HG02840 (cell line): ENCODE data around the gene TMEFF2.
A peak's percentile ranks its signal among the peaks of the same experiment; 100 is the strongest.
"Not testable (repeated sequence)": the region's sequence is repeated elsewhere in the genome, so short reads cannot be mapped to it uniquely, and the experiment has no call there.

Experiments used
- ATAC-seq: cut with Tn5 transposase; IDR thresholded peaks from one replicate; pipeline ENCODE4 v1.9.1; 2021; ENCODE audit warnings: mild to moderate bottlenecking, moderate library complexity, moderate number of reproducible peaks; ENCODE audit not compliant: unreplicated experiment, low FRiP score

TMEFF2 gene

DNA sequence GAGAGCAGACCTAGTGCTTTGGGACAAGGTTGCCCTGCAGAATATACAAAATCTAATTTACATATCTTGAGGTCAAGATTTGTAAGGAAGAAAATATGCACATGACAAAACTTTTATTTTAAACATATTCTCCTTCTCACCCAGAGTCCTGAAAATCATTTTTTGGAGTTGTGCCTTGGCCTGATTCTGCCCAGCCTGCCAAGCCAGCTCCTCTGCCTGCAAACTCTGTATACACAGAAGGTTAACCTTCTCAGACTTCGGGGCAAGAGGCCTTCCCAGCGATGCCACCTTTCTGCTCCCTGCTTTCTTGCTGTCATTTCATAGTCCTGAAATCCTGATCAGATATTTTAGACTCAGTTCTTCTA lies 252.0 kb downstream of the TMEFF2 start:
- no peak for ATAC-seq

DNA sequence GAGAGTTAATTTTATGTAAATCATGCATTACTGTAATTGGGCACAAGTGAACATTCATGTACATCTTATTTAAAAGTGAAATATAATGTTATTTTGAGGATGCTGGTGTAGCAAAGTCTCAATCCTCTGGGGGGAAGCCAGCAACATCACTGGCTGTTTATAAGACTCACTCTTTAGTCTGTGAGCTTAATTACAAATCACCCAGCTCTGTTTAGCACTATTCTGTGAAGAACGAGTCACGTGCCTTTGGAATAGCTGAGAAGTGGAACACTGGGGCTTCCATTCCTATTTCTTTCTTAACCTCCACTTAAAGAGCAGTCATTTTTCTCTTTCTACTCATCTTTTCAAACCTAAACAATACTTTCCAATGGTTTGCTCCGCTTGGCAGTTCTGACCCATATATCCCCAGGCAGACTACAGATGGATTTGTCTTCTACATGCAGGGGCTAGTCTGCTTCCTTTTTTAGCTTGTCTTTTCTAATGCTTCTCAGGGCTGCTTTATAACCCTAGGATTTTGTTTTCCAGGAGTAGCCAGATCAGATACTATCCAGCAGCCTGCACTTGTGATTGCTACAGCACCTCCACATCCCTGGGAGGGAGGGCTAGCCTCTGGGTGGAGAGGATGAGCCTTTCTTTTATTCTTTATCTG lies 252.5 kb downstream of the TMEFF2 start:
- ATAC-seq = no peak

DNA sequence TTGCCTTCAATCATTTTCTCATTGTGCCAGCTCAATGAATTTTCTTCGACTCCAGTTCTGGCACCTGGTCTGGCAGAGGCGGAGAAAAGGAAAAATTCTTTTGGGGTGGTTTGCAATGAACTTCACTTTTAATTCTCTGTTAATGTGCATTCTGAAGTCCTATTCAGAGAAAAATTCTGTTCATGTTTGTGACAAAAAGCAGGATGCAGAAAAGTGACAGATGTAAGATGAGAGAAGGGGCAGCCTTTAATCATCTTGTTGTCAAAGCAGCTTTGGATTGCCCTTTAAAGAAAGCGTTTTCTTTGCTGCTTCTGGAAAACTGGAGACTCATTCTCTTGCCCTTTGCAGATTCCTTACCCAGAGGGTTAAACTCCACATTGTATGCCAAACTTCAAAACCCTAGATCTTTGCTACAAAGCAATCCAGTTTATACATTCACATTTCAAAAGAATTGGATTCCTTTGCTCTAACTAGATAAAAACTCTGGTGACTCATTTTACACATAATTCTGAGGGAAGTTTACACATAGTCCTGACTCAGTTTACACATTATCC lies 253.3 kb downstream of the TMEFF2 start:
- no peak for ATAC-seq

DNA sequence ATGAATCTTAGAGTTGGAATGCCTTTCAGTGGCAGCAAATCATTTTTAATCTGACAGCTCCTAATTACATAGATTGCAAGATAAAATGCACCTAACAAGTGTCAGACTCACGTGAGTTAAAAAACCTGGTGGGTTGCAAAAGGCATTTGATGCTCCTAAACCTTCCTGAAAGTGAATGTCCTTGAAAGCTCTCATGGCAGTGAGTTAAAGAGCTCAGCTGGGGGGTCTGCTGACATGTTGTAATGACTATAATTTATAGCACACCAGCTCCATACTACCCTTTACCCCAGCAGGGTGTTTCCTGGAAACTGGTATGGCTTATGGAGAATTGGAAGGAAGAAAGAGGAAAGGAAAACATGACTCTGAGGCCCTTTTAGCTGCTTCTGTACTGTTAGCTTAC lies 256.0 kb downstream of the TMEFF2 start:
- no peak for ATAC-seq

DNA sequence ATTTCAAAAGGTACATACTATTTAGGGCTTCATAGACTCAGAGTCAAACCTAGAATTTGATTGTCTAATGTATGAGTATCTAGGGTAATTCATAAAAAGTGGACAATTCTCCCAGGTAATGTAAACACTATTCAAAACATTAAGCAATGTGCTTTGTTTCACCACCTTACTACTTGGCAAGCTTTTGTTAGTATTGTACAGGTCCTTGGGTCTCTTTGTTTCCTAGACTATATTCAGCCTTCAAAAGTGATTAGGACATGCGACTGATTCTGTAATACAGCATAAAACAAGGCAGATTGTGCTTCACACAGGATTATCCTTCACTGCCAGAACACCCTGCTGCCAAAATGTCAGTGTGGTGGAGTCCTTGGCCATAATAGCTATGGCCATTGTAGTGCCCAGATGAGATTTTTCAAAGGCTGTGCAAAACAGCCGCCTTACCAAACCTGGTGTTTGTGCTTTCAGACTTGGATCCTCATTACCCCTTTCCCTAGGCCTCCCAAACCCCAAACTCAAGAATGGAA lies 257.8 kb downstream of the TMEFF2 start:
- no peak for ATAC-seq

DNA sequence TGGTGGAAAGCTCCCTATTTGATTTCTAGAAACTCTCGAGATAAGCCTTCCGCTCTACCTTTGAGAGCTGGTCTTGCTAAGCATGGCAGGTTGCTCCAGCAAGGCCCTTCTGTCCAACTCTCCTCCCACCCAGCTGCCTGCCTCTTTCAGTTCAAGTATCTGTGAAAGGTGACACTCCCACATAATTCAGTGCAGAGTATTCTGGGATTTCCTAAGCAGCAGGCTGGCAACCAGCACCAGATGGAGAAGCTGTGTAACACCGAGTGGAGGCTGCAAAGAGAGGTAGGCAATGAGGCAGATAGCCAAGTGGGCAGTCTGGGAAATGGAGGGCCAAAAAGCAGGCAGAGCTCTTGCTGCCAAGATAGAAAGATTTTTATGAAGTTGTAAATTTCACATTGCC lies 259.5 kb downstream of the TMEFF2 start:
- no peak for ATAC-seq

DNA sequence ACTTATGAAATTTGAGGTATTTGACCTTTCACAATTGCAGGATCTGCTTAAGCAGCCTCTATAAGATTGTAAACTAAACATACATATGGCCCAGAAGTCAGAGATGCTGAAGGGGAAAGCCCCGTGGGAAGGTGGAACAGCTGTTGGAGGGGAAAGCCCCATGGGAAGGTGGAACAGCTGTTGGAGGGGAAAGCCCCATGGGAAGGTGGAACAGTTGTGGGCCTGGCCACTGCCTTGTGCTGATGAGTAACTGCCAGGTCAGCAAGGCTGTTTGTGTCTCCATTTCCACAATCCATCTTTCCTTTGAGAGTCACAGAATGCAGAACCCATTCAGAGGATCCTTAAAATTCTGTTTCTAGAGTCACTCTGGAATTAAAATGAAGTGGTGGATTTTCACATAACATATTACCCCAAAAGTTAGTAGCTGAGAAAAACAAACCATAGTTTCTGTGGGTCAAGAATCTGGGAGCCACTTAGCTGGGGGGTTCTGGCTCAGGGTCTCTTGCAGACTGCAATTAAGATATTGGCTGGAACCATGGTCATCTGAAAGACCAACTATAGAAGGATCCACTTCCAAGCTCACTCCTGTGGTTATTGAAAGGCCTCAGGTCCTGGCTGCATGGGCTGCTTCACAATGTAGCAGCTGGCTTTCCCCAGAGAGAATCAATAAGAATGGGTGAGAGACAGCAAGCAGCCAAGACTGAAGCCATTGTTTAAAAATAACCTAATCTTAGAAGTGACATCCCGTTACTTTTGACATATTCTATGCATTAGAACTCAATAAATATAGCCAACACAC lies 261.2 kb downstream of the TMEFF2 start:
- ATAC-seq = peak; percentile 92

DNA sequence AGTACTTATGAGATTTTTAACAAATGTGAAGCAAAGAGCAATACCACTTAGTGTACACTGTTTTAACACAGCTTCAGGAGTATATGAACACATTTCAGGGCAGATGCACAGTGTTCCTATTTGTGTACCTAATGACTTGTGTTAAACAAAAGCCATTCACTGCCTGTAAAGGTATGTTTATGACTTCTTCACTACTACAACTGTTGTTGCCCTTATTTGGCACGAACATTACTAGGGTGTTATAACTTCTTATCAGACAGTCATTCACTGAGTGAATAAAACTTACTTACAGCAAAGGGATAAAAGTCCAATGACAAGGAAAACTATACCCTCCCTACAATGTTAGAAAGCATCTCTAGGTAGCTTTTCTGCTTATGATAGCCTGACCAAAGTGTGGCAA lies 262.4 kb downstream of the TMEFF2 start:
- ATAC-seq = no peak

DNA sequence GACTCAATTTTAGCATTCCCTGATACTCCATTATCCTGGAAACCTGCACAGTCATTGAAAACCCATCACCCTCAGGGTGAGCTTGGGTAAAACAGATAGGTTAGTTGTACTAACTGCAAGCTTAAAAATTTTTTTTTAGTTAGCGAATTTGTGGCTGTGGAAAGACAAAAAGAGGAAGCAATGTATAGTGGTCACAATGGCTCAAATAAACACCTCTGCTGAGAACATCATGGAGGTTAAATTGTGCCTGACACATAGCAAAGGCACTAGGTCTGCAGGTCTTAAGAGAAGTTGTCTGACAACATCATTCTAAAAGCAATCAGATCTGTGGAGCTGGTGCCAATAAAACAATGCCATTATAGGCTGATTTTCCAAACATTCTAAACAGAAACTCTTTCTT lies 263.4 kb downstream of the TMEFF2 start:
- no peak for ATAC-seq

DNA sequence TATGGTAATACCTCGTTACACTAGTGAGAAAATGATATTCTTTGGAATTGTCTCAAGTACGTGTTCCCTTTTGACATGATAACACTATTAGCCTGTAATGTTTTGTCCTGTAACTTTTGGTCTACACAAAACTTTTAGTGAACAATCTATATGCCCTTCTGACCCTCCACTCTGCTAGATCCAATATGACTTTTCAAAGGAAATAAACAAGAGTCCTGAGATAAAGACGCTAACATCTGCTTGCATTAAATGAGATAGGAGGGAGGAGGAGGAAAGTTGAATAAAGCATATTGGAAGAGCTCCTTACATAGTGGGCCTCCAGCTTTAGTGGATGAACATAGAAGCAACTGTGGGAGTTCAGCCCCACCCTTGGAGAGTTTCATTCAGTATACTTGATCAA lies 264.5 kb downstream of the TMEFF2 start:
- ATAC-seq = no peak

DNA sequence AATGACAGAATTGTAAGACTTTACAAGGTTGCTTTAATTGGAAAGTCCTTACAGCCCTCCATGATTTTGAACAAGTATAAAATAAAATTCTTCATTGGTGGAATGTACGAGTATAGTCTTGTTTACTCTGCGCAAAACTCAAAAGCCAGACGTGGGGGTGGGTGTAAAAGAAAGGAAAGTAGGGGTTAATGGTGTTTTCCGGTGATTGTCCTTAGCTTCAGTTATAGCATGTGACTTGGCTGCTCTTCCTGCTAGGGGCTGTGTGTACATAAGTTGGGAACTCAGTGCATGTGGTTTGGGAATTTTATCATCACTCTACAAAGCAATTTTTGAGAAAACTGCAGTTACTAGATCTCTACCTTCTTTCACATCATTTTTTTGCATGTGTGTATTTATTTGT lies 265.4 kb downstream of the TMEFF2 start:
- ATAC-seq = no peak

DNA sequence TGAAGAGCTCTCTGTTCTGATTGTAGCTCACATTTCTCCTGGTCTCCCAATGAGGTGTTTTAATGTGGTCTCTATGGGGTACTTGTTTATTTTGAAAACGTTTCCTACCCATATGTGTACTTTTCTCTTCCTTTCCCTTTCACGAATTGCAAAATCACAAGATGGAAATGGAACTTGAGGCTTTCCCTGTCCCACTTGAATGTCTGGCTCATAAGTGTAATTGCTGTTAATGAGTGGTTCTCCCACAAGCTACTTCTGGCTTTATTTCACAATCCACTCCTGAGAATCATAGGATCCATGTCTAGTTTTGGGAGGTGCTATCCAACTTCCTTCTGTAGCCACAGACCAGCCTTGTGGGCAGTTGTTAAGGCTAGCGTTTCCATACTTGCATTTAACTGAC lies 266.7 kb downstream of the TMEFF2 start:
- ATAC-seq = no peak

DNA sequence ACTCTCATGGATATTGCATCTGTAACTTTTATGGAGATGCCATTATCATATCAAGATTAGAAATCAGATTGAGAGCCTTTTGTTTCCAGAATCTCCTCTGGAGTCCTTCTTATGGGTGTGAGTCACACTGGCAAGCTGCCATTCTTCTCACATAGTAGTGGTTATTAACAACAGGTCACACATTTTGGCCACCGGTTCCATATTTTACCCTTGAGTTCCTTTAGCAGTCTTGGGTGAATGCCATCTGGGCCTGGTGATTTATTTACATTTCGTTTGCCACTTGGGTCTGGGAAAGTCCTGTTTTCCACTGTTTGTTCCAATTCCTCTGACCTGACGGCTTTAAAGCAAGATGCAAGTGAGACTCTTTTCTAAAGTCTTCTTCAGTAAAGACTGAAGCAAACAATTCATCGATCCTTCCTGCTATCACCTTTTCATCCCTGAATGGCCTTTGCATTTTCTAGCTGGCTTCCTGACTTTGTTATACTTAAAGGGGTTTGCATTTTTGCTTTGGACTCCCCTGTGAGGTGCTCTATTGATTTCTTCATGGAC lies 267.3 kb downstream of the TMEFF2 start:
- ATAC-seq = no peak

DNA sequence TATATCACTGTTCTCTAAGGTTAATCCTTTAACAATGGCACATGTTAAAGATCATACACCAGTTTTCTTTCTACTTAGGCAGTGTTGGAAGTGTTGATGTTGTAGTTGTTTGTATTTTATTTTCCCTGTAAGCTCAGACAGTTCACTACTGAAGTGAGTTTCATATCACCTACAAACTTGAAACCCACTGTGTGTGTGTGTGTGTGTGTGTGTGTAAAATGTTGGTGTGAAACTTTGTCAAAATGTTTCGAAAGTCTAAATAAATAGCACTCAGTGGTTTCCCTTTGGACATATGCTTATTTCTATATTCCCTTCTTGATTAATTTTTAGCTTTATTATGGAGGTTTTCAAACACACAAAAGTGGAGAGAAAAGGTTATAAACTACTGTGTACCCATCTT lies 268.1 kb downstream of the TMEFF2 start:
- ATAC-seq = no peak

DNA sequence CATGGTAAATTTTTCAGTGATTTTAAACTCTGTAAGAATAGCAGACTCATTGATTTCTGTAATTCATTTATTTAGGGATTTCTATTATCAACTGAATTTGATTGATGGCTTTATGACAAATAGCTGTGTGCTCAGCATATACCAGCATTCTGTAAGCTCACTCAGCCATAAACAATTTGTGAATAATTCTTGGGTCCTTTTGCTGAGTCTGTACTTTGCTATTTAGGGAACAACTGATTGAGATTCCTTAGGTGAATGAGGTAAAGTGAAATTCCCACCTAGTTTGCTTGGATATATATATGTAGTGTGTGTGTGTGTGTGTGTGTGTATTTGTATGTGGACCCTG lies 271.1 kb downstream of the TMEFF2 start:
- ATAC-seq = no peak

DNA sequence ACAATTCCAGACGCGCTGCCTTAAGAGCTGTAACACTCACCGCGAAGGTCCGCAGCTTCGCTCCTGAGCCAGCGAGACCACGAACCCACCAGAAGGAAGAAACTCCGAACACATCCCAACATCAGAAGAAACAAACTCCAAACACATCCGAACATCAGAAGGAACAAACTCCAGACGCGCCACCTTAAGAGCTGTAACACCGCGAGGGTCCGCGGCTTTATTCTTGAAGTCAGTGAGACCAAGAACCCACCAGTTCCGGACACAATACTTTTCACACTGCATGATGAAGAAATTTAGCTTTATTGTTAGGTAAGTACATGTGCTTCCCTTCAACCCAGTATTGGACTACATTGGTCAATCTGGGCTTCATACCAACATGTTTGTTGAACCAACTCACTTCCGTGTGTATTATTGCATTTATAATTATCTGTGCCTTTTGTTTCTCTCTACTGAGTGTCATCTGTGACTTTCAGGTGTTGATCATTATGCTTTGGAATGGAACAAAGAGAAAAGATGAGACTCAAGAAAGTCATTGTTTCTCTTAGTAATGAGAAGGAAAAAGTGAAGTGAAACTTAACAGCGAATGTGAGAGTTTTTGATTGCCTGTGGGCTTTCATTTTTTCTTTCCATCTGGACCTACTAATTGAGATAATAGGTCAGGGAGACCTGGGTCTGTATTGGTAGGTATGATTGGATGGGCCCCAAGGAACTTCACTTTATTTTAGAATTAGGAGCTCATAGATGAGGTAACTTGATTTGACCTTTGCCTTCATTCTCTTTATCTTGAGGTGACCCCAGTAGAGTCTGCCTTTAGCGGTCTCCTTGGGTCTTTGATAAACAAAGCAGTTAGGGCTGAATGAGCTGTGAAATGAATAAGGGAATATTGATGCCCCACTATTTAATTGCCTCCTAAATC lies 271.7 kb downstream of the TMEFF2 start:
- ATAC-seq = peak; percentile 98

DNA sequence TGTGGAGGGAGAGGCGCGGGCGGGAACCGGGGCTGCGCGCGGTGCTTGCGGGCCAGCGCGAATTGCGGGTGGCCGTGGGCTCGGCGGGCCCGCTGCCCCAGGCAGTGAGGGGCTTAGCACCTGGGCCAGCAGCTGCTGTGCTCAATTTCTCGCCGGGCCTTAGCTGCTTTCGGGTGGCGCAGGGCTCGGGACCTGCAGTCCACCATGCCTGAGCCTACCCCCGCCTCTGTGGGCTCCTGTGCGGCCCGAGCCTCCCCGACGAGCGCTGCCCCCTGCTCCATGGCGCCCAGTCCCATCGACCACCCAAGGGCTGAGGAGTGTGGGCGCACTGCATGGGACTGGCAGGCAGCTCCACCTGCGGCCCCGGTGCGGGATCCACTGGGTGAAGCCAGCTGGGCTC lies 273.1 kb downstream of the TMEFF2 start:
- not testable (repeated sequence) for ATAC-seq

DNA sequence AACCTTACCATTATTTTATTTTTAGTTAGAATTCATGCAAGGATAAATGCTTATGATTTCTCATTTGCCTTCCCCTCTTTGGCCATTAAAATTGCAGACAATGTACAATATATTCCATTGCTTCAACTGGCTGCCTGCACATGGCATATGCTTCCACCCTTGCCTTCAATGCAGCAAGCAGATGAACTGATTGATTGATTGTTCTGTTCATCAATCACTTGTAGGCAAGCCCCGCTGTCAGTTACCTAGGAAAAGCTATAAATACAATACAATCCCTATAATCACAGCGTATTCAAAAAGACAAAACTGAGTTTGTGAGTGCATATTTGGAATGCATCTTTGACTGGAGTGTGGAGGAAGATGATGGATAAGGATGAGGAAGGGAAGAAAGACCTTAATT lies 274.2 kb downstream of the TMEFF2 start:
- ATAC-seq = no peak

DNA sequence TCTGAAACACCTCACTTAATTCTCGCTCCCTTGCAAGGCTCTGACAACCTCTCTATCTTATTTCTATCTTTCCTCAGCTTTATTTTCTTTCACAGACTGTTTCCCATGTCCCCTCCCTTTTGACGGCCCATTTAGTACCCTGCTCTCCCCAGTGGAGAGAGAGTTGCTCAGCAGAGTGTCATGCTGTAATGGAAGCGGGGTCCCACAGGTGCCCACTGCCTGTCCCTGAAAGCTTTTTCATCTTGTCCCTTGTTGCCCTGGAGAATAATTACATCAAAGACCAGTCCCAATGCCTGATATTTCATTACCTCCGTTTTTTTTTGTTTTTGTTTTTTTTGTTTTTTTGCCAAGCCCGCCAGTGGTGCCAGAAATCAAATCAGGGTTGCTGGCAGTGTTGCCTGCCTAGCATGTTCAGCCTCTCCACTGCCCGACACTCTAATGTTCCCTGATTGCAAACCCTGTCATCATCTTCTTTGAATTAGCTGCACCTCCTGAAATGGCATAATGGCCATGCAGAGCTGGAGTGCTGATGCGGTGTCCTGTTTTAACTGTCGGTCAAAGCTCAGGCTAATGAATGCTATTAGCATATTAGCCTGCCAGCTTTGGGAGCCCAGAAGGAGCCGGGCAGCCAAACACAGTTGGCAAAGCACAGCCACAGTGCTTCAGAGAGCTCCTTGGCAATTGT lies 276.6 kb downstream of the TMEFF2 start:
- ATAC-seq = no peak

DNA sequence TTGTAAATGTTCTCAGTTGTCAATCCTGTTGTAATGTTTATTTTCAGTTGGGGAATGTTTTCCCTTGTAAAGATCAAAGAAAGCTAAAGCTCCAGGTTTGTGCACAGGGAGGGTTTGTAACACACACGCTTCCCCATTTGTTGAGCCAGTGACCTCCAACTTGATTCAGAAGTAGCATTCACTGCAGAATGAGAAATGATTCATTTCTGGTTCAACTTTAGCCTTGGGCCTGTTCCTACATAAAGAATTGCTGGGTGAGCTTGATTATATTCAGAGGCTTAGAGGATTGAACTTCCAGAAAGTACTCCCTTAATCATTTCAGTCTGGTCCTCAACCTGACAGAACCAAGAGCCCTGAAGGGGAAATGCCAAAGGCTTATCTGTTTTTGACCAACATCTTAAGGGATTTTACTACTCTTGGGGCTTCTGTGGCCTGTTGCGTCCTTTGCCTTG lies 277.3 kb downstream of the TMEFF2 start:
- ATAC-seq = no peak
